Esophagus squamous epithelium (tissue), 4 donors: ENCODE results near the gene SLC51B.

ENCODE experiments used
- POLR2A ChIP-seq, 4 donors: fragments of 450-650 bp; IDR thresholded peaks; one replicate each; pipeline ENCODE4 v1.6.1; 2017; ENCODE audit warnings: antibody characterized with exemption in 4 of 4, mild to moderate bottlenecking in 4 of 4, moderate library complexity in 3 of 4
- TF ChIP-seq, protein P1 (sequence below), 6 experiments: fragments of 450-650 bp in 4 of 6; fragments of 200-600 bp in 2 of 6; sonication (generic) in 2 of 6; IDR thresholded peaks; one replicate each; pipeline ENCODE4 v1.5.1; 2016 to 2019; ENCODE audit warnings: antibody characterized with exemption in 6 of 6, mild to moderate bottlenecking in 4 of 6, moderate library complexity in 4 of 6

DNA sequence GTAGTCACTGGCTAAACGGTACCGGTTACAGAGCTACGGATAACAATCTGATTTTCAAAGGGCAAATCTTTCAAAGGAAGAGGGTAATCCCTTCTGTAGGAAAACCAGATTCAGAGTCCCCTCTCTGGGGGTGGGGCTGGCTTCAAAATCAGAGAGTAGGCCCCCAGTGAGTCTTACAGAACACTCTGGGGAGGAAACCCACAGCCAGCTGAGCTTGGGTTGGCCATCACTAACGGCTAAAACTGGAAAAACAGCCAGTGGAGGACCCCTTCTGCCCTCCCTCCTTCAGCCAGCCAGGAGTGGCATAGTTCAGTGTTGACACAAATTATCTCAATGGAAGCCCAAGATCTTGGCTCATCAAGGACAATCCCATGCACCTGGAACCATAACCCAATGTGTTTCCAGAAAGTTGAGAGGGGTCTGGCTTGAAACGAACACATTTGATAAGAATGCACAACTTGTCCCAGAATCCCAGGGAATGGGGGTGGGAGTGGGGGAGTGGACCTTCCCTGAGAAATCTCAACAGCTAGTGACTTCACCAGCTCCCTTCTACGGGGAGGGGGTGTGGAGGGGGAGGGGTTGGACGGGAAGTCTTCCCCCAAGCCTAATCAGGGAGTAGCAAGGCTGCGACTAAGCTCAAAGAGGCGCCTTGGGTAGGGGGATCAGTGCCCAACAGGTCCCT lies 21.6 kb downstream of the SLC51B start:
- TF ChIP-seq, protein P1, sequence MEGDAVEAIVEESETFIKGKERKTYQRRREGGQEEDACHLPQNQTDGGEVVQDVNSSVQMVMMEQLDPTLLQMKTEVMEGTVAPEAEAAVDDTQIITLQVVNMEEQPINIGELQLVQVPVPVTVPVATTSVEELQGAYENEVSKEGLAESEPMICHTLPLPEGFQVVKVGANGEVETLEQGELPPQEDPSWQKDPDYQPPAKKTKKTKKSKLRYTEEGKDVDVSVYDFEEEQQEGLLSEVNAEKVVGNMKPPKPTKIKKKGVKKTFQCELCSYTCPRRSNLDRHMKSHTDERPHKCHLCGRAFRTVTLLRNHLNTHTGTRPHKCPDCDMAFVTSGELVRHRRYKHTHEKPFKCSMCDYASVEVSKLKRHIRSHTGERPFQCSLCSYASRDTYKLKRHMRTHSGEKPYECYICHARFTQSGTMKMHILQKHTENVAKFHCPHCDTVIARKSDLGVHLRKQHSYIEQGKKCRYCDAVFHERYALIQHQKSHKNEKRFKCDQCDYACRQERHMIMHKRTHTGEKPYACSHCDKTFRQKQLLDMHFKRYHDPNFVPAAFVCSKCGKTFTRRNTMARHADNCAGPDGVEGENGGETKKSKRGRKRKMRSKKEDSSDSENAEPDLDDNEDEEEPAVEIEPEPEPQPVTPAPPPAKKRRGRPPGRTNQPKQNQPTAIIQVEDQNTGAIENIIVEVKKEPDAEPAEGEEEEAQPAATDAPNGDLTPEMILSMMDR (IDR thresholded peaks at IDR 0.05): no peak
- TF ChIP-seq POLR2A (IDR thresholded peaks at IDR 0.05): no peak
